Anterior cingulate cortex (tissue), 58 donors: ENCODE measurements around the gene ADAD1.

ENCODE experiments used
- DNase-seq, 58 donors: peaks; one replicate each; lab custom pipeline; 2025; lab: John Stamatoyannopoulos, UW

ADAD1 gene

DNA sequence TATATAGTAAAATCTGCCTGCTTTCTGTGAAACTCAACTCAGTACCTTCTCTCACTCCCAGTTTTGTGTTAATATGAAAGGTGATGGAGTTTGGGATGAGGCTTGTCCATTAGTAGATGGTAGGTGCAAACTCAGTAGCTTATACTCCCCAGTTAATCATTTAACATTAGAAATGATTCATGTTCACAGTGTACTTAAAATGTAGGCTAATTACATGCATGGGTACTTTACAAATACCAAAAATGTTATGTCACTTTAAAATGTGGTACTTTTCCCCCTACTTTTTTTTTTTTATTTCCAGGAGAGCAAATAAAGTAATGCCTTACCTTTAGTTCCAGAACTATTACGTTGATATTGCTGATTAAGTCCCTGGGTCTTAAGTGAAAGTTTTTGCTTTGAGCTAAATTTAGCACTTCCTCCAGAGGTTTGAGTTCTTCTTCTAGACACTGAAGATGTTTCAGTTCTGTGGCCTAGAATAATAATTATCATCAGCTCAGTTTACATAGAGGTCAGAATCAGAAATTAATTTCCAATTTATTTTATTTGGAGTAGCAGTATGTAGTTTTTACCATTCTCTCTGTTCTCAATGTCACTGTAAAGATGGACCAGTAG is 74.7 kb downstream of the ADAD1 start:
- no peak for DNase-seq

DNA sequence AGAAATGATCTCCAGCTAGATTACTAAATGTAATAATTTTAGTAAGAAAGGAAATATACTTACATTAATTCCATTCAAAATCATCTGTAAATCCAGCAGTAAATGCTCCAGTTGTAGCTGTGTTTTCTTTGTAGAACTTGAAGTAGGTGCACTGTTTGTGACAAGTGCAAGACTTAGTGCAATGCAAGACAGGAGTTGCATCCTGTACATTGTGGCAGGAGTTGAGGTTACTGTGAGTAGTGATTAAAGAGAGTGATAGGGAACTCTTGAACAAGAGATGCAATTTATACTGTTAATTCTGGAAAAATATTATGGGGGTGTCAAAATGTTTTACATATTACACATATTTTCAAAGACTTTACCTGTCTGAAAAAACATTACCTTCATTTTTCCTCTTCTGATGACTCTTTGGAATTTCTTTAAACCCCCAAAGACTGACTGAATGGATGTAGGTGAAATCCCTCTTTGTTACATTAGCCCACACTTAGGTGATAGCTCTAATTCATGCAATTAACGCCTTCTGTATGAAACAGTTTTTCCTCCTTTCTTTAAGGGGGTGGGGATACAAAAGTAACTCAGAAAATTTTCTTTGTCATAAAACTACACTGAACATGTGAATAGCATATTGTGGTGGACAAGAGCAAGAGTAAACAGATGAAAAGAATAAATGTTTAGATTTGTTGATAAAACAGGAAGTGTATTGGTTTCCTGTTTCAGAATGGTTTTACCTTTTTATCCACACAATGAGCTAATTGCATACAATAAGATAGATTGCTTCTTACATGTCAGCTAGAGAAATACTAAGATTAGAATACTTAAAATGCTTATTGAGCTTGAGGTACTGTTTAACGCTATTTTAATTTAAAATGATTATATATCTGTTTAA is 77.7 kb downstream of the ADAD1 start, which contains the start of gene IL2:
Gene IL2, minus strand, starts transcription at position 495 of the 886 bp plus-strand sequence. Its CDS starts 285 bp downstream, at position 210.
- DNase-seq, result no peak

GRCh38 chr4:122458625-122459024 is 79.8 kb downstream of the ADAD1 start:
- no peak for DNase-seq

DNA sequence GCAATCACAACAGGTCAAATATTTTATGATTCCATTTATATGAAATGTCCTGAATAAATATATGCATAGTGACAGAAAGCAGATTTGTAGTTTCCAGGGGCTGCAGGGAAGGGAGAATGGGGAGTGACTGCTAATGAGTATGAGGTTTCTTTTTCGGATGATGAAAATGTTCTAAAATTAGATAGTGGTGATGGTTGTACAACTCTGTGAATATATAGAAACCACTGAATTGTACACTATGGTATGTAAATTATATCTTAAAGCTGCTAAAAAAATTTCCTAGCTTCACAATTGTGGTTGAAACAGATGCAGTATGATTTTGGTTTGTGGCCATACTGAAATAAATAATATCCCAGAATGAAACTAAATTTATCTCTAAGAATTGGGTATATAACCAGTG is 90.6 kb downstream of the ADAD1 start:
- DNase-seq, result no peak

- DNase-seq, result no peak
Observed at GRCh38 chr4:122475233-122475632, 96.4 kb downstream of the ADAD1 start.

DNA sequence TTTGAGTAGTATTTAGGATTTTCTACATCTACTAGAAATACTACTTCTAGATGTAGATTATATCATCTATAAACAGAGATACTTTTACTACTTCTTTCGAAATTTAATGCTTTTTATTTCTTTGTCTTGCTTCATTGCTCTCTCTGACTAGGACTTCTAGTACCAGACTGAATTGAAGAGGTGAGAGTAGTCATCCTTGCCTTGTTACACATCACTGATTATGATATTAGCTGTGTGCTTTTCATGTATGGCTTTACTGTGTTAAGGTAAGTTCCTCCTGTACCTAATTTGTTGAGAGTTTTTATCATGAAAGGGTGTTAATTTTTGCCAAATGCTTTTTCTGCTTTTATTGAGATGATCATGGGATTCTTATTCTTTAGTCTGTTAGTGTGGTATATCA is 97.3 kb downstream of the ADAD1 start:
- no peak for DNase-seq

GRCh38 chr4:122476745-122477144 is 97.9 kb downstream of the ADAD1 start:
- no peak for DNase-seq
